ENCODE data around the gene KLHL3.

KLHL3 gene

DNA sequence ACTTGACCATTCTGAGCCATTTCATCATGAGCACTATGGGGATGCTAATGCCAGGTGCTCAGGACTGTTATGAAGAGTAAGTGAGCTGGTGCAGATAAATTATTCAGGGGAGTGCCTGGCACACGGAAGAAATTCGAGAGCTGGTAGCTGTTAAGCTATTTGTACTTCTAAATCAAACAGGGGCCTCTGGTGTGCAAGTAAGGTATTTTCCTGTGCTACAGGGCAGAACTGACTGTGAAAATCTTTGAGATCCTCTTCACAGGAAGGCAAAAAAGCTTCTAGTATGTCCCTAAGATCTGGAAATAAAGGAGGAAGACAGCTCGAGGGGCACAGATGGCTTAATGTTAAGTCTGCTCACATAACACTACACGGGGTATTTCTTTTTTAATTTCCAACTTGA is 130.5 kb downstream of the KLHL3 start:
- no peak for DNase-seq (ENCODE audit: extremely low read depth, low read depth)
- TF ChIP-seq, protein P1, sequence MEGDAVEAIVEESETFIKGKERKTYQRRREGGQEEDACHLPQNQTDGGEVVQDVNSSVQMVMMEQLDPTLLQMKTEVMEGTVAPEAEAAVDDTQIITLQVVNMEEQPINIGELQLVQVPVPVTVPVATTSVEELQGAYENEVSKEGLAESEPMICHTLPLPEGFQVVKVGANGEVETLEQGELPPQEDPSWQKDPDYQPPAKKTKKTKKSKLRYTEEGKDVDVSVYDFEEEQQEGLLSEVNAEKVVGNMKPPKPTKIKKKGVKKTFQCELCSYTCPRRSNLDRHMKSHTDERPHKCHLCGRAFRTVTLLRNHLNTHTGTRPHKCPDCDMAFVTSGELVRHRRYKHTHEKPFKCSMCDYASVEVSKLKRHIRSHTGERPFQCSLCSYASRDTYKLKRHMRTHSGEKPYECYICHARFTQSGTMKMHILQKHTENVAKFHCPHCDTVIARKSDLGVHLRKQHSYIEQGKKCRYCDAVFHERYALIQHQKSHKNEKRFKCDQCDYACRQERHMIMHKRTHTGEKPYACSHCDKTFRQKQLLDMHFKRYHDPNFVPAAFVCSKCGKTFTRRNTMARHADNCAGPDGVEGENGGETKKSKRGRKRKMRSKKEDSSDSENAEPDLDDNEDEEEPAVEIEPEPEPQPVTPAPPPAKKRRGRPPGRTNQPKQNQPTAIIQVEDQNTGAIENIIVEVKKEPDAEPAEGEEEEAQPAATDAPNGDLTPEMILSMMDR (IDR thresholded peaks at IDR 0.05; ENCODE audit: low read depth, low read length, missing control alignments): peak; percentile 26
- H3K4me3 ChIP-seq (replicated peaks; ENCODE audit: low read depth, low read length): no peak overlapping the region

DNA sequence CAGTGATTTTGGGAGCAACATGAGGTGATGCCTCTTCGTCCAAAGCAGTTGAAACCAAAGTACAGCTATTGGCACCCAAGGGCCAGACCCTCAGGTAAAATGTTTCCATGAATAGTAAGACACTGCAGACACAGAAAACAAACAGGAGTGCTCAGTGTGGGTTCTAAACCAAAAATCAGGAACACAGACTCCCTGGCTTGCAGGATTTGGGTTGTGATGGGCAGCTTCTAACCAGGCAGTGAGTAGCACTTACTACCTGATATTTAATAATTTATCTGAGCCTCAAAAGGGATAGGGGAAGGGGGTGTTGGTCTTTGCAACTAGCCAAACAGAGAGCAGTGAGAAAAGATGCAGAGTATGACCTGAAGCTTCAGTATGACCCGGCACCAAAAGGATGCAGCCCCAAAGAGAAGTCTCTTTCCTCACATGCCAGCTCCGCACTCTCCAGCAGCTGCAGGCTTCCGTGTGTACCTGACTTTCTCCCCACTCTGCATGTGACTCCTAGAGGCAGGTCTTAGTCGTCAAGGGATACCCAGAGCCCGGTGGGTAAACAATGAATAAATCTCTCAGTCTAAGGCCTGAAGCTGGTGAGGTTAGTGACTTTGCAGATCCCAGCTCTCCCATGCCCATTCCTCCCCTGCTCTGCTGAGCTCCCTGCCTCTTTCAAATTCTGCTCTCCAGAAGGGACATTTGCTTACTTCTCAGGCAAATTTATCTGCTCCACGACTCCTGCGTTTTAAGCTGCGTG is 131.4 kb downstream of the KLHL3 start:
- TF ChIP-seq, protein P1 (IDR thresholded peaks at IDR 0.05; ENCODE audit: low read depth, low read length, missing control alignments): no peak
- H3K4me3 ChIP-seq (replicated peaks; ENCODE audit: low read depth, low read length): no peak overlapping the region
- no peak for DNase-seq (ENCODE audit: extremely low read depth, low read depth)

DNA sequence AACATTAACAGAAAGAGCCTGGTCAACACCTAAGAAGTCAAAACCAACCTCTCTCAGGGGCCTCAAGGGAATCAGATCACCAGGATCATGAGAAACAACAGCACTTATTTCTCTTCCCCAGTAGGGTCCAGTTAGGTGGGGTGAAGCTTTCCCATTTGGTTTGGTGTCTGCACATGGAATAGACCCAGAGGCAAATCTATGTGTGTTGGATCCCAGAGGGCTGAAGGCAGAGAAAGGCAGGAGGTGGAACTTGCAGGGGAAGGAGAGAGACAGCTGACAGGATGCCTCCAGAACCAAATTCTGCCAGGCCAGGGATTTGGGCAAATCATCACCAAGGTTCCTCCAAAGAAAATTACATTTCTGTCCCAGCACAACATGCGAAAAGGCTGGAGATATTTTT is 132.0 kb downstream of the KLHL3 start:
- TF ChIP-seq, protein P1 (IDR thresholded peaks at IDR 0.05; ENCODE audit: low read depth, low read length, missing control alignments): no peak
- H3K4me3 ChIP-seq (replicated peaks; ENCODE audit: low read depth, low read length): no peak overlapping the region
- DNase-seq (ENCODE audit: extremely low read depth, low read depth): no peak

DNA sequence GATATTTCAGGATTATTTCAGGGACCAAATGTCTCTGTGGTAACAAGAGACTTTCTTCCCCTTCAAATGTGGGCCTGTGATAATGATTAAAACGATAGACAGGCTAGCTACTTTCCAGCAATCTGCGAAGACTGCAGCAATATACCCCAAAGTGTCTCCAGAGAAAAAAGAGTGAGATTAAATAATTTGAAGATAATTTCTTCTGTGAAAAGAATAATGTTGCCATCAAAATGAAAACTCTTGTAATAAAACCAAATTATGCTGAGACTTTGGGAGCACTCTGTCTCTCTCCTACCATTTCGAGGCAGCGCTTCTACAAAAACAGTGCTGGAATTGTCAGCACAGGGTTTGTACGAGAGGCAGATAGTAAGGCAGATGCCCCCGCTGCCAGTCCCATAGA is 132.5 kb downstream of the KLHL3 start:
- no peak for DNase-seq (ENCODE audit: extremely low read depth, low read depth)
- TF ChIP-seq, protein P1 (IDR thresholded peaks at IDR 0.05; ENCODE audit: low read depth, low read length, missing control alignments): no peak
- H3K4me3 ChIP-seq (replicated peaks; ENCODE audit: low read depth, low read length): no peak overlapping the region

DNA sequence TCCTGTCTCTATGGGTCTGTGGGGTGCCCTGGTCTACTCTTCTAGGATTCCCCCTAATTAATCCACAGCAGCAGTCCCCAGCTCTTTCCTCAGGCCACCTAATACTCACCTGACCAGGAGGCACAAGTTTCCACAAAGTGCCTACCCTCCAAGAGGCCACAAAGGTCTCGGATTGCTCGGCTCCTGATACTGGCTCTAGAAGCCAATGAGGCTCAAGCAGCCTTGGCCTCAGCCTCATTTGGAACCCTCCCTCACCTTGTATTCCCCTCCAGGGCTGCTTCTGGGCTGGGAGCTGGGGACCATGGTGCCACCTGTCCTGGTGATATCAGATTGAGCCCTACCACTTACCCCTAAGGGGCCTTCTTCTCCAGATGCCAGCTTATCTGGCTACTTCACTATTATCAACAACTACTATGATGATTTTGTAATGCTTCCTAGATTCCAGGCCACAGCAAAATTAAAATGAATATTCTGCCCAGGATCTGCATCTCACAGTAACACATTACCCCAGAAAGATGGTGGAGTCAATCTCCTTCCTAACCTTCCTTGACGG is 133.1 kb downstream of the KLHL3 start:
- H3K4me3 ChIP-seq (replicated peaks; ENCODE audit: low read depth, low read length): no peak overlapping the region
- TF ChIP-seq, protein P1 (IDR thresholded peaks at IDR 0.05; ENCODE audit: low read depth, low read length, missing control alignments): no peak
- DNase-seq (ENCODE audit: extremely low read depth, low read depth): no peak

DNA sequence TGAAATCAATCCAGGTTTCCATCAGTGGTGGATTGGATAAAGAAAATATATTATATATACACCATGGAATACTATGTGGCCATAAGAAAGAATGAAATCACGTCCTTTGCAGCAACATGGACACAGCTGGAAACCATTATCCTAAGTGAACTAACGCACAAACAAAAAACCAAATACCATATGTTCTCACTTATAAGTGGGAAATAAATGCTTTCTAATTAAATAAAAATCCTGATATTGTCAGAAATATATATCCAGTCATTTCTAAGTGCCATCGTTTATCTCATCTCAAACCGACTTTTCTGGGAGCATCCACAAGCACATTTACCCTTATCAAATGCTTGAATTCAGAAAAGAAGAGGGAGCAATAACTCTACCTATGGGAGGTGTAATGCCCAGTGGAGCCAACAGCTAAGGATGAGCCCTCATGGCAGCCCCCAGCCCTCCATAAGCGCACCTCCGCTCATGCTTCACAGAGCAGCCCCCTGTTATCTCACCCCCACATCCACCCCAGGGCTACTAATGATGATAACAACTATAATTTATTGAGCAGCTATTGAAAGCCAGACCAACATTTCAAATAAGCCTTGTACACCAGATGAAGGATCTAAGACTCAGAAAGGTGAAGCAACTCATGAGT is 135.0 kb downstream of the KLHL3 start:
- TF ChIP-seq, protein P1 (IDR thresholded peaks at IDR 0.05; ENCODE audit: low read depth, low read length, missing control alignments): no peak

More for the DNA sequence above, 135.0 kb downstream of the KLHL3 start:
- no peak overlapping the region for H3K4me3 ChIP-seq (replicated peaks; ENCODE audit: low read depth, low read length)
- DNase-seq (ENCODE audit: extremely low read depth, low read depth): no peak

Measured in HFF-Myc (cell line).